ENCODE measurements around the gene HDDC2.

- no peak for TF ChIP-seq EZH2phosphoT487 (IDR thresholded peaks at IDR 0.05; ENCODE audit: insufficient read depth, low read depth)
- TF ChIP-seq EZH2 (IDR thresholded peaks at IDR 0.05; ENCODE audit: insufficient read depth, poor library complexity, severe bottlenecking) = no peak
These were observed 3.3 kb upstream of the HDDC2 start for GRCh38 chr6:125304970-125305660.

Data from GM23248 (cell line).